CD4-positive, alpha-beta T cell treated with Interleukin-6 for 4 hours (primary cell): ENCODE data around the gene ALDH16A1.

Experiments used
- DNase-seq: peaks from one replicate; pipeline ENCODE4 v3.0.0-alpha.2; 2020; ENCODE audit warnings: mixed read lengths

Gene ALDH16A1

DNA sequence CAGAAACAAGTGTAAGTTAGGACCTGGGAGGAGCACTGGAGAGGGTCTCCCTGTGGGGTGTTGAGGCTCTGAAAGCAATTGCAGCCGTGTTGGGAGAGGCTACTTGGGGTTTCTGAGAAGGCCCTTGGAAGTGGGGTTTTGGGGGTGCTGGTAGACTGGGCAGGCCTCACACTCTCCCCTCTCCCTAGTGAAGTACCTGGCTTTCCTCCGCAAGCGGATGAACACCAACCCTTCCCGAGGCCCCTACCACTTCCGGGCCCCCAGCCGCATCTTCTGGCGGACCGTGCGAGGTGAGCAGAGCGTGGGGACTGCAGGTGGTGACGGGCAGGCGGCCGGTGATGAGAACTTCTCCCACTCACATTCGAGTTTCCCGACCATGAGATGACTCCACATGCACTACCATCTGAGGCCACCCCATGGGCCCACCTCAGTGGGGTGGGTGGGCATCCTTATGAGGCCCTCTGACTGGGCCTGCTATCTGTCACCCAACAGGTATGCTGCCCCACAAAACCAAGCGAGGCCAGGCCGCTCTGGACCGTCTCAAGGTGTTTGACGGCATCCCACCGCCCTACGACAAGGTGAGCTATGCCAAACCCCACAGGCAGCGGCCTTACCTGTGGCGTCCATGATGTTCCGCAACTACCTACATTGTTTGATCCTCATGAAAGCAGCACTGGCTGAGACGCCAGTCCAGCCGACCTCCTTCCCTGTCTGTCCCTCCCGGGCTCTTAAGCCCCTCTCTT lies 37.4 kb downstream of the ALDH16A1 start:
- DNase-seq = no peak

DNA sequence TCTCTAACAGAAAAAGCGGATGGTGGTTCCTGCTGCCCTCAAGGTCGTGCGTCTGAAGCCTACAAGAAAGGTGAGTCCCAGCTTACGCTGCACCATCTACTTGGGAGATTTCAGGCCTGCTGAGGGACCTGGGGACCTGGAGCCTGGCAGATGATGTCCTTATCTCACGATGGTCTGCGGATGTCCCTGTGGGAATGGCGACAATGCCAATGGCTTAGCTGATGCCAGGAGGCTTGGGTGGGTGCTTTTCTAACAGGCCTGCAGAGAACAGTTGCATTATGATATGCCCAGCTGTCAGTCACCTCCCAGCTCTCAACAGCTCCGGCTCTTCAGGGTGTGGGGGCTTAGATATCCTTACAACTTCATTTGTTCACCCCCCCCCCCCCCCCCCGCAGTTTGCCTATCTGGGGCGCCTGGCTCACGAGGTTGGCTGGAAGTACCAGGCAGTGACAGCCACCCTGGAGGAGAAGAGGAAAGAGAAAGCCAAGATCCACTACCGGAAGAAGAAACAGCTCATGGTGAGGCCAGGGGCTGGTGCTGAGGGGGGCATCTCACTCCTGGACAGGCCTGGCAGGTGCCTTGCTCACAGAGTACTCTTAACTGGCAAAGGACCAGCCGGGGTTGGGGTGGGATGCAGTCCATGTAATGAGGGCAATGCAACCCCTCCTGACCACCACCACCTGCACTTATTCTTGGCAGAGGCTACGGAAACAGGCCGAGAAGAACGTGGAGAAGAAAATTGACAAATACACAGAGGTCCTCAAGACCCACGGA lies 38.2 kb downstream of the ALDH16A1 start:
- DNase-seq = no peak

DNA sequence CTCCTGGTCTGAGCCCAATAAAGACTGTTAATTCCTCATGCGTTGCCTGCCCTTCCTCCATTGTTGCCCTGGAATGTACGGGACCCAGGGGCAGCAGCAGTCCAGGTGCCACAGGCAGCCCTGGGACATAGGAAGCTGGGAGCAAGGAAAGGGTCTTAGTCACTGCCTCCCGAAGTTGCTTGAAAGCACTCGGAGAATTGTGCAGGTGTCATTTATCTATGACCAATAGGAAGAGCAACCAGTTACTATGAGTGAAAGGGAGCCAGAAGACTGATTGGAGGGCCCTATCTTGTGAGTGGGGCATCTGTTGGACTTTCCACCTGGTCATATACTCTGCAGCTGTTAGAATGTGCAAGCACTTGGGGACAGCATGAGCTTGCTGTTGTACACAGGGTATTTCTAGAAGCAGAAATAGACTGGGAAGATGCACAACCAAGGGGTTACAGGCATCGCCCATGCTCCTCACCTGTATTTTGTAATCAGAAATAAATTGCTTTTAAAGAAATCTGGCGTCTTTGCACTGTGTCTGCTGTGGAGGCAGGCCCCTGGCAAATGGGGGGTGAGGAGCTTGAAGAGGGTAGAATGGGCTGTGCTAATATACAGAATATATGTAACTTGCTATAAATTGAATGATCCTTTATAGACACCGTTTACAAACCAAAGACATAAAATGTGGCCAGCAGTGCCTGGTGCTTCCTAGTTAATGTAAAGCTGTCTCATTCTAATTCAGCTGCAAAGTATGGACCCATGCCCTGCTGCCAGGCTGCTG lies 39.0 kb downstream of the ALDH16A1 start:
- no peak for DNase-seq

DNA sequence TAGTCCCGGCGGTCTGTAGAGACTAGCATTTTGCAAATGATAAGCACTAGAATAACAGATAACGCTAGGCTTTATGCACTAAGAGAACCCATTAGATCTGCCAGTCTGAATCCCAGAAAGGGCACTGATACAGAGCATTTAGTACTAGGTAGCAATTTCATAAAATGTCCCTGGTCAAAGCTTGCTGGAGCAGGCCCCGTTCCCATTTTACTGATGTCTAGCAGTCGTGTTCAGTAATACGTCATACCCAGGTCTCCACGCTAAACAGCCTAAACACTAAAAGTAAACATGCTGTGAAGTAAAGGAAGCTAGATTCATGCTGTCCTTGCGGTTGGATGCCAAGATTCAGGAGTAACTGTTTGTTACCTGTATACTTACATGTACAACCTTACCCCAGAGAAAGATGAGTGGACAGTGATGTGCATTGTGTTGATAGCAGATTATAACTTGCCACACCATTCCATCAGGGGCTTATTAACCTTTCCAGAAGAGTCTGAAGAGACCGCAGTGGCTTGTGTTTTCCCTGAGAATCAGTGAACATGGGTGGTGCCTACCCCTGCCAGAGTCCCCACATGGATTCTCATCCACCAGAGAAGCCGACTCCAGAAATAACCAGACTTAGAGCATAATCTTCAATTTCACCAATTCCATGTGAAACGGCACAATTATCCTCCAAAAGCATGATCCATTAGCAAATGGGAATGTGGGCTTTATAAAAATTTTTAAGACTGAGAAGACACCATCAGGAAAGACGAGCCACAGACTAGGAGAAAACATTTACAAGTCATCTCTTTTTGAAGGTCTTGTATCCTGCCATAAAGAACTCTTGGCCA lies 39.8 kb downstream of the ALDH16A1 start:
- no peak for DNase-seq

DNA sequence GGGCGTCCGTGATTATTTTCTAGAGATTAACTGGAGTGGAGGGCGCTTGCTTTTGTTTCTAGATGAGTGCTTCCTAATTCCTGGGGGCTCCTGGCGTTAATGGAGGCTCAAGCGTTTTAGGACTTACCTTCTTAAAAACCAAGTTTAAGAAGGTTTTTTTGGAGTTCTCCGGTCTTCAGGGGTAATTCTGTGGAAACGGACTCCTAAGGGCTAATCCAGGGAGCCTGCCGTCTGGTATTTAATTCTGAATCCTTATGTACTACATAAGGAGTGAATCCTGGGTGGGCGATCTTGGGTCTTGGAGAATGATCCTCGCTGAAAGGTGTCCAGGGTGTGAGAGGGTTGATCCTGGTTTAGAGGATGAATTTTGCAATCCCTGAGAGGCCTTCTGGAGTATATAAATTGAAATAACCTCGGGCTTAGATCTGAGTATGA lies 43.6 kb downstream of the ALDH16A1 start:
- no peak for DNase-seq

DNA sequence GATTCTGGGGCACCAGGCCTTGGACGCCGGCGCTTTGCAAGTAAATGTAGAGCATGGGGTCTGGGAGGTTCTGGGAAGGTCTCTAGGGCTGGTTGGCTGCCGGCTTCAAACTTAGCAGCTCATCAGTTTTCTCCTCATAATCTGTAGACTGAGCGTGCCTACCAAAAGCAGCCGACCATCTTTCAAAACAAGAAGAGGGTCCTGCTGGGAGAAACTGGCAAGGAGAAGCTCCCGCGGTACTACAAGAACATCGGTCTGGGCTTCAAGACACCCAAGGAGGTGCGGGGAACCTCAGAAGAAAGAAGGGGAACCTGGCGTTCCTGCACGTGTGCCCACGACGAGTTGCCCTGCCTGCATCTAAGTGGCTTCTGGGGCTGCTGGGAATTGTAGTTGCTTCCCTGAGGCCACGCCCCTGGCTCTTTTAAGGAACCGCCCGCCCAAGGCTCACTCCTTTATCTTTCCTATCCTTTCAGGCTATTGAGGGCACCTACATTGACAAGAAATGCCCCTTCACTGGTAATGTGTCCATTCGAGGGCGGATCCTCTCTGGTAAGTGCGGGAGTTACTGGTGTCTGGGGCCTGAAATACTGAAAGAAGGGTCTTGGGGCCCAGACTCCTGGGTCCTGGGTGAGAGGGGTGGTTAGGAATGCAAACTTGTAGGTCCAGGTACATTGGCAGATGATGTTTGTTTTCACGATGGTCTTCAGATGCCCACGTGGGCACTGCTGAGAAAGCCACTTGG lies 44.2 kb downstream of the ALDH16A1 start:
- DNase-seq = peak; percentile 82

DNA sequence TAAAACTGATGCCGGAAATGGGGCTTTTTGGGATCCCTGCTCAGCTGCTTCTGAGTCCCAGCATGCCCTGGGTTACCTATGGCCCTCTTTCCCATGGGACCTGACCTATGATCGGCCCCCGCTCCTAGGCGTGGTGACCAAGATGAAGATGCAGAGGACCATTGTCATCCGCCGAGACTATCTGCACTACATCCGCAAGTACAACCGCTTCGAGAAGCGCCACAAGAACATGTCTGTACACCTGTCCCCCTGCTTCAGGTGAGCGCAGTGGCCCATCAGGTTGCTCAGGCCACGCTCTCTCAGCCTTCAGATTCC lies 44.7 kb downstream of the ALDH16A1 start:
- DNase-seq = no peak

DNA sequence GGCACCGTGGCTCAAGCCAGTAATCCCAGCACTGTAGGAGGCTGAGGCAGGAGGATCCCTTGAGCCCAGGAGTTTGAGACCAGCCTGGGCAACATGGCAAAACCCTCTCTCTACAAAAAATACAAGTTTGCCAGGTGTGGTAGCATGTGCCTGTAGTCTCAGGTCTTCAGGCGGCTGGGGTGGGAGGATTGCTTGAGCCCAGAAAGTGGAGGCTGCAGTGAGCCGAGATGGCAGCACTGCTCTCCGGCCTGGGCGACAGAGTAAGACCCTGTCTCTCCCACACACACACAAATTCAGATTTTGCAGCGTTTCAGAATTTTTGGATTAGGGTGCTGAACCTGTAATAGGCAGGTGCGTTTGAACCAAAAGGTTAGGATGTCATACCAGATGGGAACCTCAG lies 45.5 kb downstream of the ALDH16A1 start:
- no peak for DNase-seq

DNA sequence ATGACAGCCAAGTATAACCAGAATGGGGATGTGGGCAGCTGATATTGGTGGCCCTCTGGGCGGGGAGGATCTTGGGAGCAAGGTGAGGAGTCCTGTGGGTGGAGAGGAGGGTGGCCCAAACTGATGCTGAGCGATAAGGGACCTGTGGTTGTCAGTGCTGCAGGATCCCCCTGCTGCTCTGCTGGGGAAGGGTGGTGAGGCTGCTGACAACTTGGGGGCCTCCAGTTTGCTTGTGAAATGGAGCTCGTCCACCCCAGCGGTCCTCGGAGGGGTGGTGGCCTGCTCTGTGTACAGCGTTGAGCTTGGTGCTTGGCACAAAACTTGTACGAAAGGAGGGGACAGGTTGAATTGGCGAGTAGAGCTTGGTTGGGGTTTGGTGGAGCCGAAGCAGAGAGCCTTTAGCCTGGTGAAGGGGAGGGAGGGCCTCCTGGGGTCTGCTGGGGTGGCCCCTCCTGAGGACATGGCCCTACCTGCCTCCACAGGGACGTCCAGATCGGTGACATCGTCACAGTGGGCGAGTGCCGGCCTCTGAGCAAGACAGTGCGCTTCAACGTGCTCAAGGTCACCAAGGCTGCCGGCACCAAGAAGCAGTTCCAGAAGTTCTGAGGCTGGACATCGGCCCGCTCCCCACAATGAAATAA lies 46.1 kb downstream of the ALDH16A1 start:
- DNase-seq = no peak

DNA sequence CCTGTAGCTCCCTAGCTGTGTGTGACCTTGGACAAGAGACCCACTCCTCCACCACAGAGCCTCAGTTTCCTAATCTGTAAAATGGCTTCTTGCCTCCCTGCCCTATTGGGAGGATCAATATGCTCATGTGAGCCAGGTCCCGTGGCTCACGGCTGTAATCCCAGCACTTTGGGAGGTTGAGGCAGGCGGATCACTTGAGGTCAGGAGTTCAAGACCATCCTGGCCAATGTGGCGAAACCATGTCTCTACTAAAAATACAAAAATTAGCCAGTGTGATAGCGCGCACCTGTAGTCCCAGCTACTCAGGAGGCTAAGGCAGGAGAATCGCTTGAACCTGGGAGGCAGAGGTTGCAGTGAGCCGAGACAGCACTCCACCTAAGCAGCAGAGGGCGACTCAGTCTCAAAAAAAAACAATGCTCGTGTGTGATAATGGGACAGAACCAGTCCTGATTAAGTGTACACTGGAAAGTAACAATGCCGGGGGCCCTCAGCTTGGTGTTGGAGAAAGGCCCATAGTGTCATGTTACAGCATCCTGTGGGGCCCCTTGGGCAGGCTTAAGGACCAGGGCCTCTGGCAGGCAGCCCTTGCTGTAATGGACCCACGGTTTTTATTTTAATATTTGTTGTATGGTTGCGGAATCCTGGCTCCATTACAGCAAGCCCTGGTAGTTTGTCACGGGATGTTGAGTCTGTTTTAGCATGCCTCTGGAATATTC lies 50.0 kb downstream of the ALDH16A1 start:
- peak; percentile 65 for DNase-seq

DNA sequence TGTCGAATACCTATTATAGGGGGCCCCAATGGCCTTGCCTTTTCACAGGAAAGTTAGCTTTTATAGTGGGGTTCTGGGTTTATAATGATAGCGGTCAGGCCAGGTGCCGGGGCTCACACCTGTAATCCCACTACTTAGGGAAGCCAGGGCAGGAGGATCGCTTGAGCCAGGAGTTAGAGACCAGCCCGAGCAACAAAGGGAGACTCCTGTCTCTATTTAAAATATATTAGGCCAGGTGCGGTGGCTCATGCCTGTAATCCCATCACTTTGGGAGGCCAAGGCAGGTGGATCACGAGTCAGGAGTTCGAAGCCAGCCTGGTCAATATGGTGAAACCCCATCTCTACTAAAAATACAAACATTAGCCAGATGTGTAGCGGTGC lies 50.5 kb downstream of the ALDH16A1 start:
- DNase-seq = no peak

DNA sequence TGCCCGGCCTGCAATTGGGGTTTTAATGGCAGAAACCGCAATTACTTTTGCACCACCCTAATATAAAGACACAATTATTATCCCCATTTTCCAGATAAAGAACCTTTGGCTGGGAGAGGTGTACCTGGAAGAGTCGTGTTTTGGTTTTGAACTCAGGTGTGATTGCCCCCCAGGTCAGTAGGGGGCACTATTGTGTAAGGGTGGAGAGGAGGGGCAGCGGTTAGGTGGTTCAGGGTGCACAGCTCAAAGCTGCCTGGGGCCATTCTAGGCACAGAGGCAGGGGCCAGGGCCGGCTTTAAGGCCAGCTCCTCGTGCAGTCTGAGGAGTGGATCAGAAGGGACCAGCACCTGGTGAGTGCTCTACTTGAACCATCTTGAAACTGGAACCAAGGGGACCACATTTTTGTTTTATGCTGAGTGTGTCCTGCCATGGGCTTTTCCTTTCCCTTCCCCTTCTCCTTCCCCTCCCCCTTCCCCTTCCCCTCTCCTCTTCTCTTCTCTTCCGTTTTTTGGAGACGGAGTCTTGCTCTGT lies 53.6 kb downstream of the ALDH16A1 start:
- peak; percentile 83 for DNase-seq

DNA sequence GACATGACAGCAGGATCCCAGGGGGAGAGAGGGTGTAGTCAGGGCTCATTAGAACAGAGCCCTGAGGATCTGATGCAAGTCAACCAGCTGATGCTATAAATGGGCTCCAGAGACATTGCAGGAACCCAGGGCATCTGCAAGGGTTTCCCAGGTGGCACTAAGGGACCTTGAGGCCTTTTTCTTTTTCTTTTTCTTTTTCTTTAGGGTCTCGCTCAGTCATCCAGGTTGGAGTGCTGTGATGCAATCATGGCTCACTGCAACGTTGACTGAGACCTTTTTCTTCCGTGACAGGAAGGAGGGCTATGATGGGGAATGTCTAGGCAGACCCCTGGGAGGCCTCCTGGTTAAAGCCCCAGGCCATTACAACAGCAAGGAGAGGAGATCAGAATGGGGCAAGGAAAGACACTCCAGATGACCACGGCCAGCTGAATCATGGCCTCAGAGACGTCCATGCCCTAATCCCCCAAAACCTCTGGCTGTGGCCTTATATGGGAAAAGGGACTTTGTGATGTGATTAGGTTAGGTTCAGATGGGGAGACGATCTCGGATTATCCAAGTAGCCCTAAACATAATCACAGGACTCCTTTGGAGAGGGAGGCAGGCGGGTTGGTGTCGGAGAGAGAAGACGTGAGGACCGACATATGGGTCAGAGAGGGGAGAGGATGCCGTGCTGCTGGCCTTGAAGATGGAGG lies 54.9 kb downstream of the ALDH16A1 start:
- DNase-seq = no peak

DNA sequence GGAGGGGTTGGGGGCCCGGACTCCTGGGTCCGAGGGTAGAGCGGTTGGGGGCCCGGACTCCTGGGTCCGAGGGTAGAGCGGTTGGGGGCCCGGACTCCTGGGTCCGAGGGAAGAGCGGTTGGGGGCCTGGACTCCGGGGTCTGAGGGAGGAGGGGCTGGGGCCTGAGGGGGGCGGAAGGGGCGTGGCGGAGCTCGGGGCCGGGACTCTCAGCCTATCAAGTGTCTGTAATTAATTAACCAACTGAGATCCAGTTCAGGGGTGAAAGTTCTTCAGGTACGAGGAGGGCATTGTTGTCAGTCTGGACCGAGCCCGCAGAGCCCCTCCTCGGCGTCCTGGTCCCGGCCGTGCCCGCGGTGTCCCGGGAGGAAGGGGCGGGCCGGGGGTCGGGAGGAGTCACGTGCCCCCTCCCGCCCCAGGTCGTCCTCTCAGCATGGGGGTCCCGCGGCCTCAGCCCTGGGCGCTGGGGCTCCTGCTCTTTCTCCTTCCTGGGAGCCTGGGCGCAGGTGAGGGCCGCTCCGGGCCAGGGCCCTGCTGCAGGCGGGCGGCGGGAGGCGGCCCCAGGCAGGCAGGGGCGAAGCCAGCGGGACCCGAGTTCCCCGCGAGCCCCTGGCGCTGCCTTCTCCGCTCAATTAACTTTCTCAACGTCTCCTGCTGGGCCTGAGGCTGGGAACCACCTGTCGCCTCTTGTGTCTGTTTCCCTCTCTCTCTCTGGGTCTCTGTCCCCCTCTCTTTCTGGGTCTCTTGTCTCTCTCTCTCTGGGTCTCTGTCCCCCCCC lies 60.1 kb downstream of the ALDH16A1 start:
- DNase-seq = peak; percentile 62

DNA sequence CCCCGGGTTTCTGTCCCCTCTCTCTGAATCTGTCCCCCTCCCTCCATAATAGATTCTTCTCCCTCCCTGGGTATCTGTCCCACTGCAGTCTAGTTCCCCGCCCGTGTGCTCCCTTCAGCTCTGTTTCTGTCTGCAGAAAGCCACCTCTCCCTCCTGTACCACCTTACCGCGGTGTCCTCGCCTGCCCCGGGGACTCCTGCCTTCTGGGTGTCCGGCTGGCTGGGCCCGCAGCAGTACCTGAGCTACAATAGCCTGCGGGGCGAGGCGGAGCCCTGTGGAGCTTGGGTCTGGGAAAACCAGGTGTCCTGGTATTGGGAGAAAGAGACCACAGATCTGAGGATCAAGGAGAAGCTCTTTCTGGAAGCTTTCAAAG lies 60.7 kb downstream of the ALDH16A1 start:
- no peak for DNase-seq

DNA sequence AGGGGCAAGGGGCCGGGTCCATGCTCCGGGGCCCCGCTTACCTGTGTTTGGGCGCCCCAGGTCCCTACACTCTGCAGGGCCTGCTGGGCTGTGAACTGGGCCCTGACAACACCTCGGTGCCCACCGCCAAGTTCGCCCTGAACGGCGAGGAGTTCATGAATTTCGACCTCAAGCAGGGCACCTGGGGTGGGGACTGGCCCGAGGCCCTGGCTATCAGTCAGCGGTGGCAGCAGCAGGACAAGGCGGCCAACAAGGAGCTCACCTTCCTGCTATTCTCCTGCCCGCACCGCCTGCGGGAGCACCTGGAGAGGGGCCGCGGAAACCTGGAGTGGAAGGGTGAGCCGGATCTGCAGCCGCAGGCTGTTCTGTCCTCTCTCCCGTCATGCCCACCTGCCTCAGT lies 61.1 kb downstream of the ALDH16A1 start:
- no peak for DNase-seq

DNA sequence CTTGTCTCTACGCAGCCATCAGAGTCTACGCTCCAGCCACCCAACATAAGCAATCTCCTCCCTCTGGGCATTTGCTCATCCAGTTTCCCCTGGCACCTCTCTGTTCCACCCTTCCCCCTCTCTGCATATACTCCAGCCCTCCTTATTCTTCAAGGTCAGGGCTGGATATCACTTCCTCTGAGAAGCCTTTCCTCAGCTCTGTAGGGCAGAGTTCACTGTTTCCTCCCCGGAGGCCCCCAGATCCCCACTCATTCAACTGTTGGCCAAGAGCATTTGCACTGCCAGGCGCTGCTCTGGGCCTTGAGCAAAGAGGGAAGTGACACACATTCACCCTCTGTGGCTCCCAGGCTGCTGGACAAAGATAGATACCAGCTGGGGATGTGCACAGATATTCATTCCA lies 62.7 kb downstream of the ALDH16A1 start:
- no peak for DNase-seq

DNA sequence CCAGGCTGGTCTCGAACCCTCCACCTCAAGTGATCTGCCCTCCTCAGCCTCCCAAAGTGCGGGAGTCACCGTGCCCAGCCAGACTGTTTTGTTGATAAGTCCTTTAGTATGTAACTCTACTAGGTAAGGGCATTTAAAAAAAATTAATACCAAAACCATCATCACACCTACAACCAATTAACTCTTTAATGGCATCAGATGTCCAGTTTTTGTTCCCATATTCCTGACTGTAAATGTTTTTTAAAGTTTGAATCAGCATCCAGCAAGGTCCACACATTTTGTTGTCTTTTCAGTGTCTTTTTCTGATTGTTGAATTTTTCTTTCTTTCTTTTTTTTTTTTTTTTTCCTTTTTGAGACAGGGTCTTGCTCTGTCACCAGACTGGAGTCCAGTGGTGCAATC lies 65.0 kb downstream of the ALDH16A1 start:
- no peak for DNase-seq
